GM12865 (cell line): Measurements from ENCODE around the gene SHANK1.

Source experiments
- DNase-seq: peaks from one replicate; pipeline ENCODE4 v3.0.0; 2010; ENCODE audit warnings: low read depth
- H3K4me3 ChIP-seq: 2 replicates; pipeline ENCODE4 v1.5.1; 2011; ENCODE audit warnings: mild to moderate bottlenecking, low read depth, low read length, control low read depth
- TF ChIP-seq, protein P1 (sequence below): IDR thresholded peaks from 2 replicates; pipeline ENCODE4 v1.5.1; 2011; ENCODE audit warnings: low read length, control low read depth, low read depth, inconsistent platforms; ENCODE audit not compliant: insufficient read depth; ENCODE audit errors: missing control alignments

Gene SHANK1

DNA sequence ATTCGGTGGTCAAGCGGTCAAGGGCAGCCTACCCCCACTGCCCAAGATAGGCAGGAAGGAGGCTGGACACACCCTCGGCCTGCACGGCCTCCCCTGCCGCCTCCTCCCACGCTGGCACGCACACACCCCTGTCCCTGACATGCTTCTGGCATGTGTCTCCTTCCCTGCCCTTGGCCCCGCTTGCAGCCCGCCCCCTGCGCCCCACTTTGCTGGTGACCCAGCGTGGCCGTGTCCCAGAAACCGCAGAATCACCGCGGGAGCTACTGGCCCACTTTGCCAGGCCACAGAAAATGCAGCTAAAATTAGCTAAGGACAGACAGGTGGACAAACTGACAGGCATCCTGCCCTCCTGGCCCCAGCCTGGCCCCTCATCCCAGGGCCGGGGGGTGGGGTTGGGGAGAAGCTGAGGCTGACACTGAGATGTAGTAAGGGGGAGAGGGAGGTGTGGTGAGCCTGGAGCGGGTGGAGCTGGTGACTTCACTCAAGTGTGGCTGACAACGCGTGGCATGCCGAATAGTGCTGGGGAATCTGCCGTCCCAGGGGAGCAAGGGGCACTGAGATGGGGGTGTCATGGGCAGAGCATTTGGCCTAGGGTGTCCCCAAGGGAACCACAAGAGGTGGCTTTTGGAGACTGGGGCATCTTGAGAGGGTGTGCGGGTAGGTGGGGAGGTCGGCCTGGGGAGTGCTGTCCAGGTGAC is 2.4 kb downstream of the SHANK1 start:
- TF ChIP-seq, protein P1, sequence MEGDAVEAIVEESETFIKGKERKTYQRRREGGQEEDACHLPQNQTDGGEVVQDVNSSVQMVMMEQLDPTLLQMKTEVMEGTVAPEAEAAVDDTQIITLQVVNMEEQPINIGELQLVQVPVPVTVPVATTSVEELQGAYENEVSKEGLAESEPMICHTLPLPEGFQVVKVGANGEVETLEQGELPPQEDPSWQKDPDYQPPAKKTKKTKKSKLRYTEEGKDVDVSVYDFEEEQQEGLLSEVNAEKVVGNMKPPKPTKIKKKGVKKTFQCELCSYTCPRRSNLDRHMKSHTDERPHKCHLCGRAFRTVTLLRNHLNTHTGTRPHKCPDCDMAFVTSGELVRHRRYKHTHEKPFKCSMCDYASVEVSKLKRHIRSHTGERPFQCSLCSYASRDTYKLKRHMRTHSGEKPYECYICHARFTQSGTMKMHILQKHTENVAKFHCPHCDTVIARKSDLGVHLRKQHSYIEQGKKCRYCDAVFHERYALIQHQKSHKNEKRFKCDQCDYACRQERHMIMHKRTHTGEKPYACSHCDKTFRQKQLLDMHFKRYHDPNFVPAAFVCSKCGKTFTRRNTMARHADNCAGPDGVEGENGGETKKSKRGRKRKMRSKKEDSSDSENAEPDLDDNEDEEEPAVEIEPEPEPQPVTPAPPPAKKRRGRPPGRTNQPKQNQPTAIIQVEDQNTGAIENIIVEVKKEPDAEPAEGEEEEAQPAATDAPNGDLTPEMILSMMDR, result no peak
- no peak overlapping the region for H3K4me3 ChIP-seq
- DNase-seq, result no peak

DNA sequence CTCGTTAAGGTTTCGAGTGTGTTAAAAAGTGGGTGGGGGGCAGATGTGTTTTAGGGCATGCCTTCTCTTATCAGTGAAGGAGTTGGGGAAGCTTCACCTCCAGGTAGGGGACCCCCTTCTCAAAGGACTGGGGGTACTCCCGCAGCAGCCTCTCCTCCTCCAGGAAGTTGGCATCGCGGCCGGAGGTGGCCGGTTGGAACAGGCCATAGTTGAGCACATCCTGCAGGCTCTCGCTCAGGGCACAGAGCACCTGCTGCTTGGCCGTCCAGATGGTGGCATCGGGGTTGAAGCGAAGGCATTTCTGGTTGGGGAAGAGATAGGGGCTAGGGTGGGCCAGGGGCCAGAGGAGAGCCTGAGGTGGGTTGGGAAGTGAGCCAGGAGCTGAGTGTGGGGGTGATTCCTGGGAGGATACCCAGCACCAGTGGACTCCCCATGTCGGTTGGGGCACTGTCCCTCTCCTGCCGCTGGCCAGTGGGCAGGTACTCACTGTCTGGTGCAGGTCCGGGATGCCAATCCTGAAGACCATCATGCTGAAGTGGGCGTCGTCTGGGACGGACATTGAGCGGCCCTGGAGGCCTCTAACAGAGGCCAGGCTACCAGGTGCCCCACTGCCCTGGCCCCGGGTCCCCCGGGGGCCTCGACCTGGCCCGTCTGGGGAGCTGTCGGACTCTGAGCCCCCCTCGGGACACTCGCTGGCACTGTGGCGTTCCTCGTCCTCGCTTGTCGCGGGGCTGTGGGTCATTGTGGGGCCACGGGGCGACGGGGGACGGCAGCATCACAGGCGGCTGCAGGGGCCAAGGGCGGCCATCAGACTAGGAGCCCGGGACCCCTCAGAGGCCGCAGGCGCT is 3.2 kb downstream of the SHANK1 start:
- TF ChIP-seq, protein P1, result no peak
- DNase-seq, result no peak
- no peak overlapping the region for H3K4me3 ChIP-seq

DNA sequence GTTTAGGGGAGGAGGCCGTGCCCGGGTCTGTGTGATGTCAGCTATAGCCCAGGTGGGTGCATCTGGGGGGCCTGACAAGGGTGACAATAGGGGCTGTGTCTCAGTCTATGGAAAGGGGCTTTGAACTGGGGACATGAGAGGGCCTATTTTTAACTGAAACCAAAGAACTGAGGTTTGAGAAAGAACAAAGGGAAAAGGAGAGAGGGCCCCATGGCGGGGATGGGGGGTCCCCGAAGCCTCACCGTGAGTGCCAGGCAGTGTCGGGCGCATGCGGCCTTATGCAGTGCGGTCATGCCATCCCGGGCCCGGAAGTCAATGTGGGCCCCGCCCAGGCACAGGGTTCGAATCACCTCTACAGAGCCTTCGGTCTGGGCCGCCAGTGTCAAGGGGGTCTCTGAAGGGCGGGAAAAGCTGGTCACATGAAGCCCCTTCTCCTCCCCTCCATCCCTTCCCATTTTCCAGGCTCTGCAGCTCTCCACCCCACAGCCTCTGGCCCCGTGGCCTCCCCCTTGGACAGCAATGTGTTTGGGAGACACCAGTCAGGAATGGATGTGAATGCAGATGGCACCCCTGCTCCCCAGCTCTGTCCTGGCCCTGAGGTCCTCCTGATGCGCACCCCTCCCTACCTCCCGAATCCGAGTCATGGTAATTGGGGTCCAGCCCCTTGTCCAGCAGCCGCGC is 5.9 kb downstream of the SHANK1 start:
- no peak for DNase-seq
- TF ChIP-seq, protein P1, result no peak
- H3K4me3 ChIP-seq, result no peak overlapping the region

DNA sequence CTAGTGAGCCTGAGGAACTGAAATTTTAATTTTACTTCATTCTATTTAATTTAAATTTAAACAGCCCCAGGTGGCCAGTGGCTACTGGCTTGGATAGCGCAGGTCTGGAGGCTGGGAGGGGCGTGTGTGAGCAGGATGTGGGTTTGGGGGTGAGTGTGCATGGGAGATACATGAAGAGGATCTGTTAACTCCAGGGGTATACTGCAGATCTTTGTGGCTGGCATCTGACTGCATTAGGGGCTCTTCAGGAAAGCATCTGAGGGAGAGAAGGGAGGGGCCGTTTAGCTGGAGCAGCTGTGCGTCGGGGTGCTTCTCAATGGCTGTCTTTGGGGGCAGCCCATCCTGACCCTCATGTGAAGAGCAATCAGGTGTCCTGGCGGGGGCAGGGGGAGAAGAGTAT is 6.8 kb downstream of the SHANK1 start:
- DNase-seq, result no peak
- no peak overlapping the region for H3K4me3 ChIP-seq
- TF ChIP-seq, protein P1, result no peak

DNA sequence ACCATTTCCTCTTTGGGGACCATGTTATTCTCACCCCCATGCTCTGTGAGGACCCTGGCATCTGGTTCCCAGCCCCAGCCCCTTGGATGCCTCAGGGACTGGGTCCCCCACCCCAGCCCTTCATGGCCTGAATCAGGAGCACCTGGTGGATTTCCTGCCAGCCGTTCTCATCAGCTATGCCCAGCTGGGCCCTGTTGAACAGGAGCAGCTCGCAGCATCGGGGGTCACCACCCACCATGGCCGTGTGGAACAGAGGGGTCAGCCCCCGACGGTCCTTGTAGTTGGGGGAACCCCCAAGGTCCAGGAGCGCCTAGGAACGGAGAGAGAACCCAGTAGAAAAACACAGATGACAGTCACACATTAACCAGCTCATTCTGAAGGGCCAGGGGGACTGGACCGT is 7.8 kb downstream of the SHANK1 start:
- H3K4me3 ChIP-seq, result no peak overlapping the region
- TF ChIP-seq, protein P1, result no peak
- DNase-seq, result no peak

DNA sequence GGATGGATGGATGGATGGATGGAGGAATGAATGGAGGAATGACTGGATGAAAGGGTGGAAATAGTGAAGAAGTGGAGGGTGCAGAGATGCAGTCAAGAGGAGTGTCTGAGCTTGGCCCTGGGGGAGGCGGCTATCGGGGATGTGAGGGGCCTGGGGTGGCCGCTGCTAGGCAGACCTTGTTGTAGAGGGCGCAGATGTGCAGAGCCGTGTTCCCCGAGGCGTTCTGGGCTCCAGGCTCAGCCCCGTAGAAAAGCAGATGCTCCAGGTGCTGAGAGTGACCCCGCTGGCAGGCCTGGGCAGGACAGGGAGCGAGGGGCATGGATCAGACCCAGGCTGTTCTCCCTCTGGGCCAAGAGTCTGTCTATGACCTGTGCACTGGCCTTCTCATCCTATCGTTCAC is 8.4 kb downstream of the SHANK1 start:
- TF ChIP-seq, protein P1, result no peak
- no peak for DNase-seq
- H3K4me3 ChIP-seq, result no peak overlapping the region
